T-helper 1 cell treated with Interleukin-12 subunit alpha and Interleukin-12 subunit beta and Interleukin-4 antibody, amounts not matched to agents 30 ng/mL and 1 ng/mL, for 36 hours (primary cell): Measurements from ENCODE around the gene RAPSN. TPM values are rescaled to one million over a fixed set of nuclear protein-coding genes. Genes with fewer than 3 reads are reported as not detected.

ENCODE experiments used
- intact Hi-C: fragments of 100-400 bp; cut with micrococcal nuclease; formaldehyde crosslinking; loops from one replicate; pipeline ENCODE4 v1.15.1; 2024
- total RNA-seq: library from RNA; stranded (reverse); gene quantifications from 2 replicates; pipeline ENCODE4 v1.2.3, GENCODE V29; 2022

The RAPSN gene
- total RNA-seq, 1 donor from 2014 or later: 1.4 TPM

DNA sequence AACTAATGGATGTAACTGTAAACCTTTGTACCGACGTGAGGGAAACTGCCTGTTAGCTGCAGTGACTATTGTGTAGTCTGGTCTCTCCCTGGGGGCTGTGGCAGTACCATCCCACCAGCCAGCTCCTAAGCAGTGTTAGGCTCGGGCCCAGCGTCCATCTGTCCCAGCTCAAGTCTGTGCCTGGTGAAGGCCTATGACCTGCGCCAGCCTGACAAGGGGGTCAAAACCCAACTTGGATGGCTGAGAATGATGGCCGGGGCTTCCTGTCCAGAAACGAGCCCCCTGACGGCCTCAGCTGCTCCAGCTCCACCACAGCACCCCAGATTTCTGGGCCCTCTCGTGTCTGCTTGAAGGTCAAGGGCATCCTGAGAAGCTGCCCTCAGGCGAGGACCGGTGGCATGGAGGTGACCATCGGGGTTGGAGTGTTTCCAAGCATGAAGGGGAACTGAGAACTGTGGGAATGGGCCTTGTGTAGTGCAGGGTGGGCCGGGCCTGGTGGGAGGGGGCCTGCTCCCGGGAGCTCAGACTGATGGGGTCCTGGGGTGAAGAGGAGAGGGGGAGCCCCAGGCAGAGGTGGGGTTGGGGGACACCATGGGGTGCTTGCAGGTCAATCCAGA is 56.3 kb downstream of the RAPSN start:
- intact Hi-C loops: no loop called here

DNA sequence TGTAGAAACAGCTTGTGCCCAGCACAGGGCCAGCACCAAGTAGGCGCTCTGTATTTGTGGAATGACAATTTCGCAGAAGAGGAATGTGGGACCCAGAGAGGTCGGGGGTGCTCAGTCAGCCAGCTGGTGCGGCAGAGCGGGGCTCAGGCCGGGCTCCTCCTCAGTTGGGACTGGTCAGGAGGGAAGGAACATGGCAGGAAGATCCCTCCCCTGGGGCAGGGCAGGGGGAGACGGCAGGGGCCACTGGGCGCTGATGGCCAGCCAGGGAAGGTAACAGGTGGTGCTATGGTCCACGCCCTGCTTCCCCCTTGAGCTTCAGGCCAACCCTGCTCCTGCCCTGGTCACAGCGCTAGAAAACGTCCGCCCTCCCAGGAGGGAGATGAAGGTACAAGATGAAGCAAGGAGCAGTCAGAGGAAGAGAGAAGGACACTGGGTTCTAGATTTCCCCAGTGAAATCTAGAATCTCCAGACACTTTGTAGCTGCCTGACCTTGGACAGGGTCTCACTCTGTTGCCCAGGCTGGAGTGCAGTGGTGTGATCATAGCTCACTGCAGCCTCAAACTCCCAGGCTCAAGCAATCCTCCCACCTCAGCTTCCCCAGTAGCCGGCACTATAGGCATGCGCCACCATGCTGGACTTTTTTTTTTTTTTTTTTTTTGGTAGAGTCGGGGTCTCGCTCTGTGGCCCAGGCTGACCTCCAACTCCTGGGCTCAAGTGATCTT is 57.1 kb downstream of the RAPSN start:
- intact Hi-C loops: no loop called here

DNA sequence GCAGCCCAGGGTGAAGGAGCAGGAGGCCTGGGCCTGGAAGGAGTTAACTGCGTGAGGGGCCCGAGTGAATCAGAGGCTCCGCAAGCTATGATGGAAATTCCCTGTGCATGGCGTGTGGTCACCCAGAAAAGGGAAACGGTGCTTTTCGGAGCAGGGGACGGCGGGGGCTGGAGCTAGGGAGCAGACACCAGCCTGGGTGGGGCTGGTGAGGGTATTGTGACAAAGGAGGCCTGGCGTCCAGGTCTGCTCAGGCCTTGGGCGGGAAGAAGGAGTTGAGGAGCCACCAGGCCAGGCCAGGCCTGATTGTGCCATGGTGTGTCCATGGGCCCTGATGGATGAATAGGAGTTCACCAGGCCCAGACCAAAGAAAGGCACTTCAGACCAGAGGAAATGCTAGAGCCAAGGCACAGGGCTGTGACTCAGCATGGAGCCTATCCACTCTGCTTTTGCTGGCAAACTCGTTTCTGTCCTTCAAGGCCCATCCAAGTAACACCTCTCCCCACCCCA is 57.8 kb downstream of the RAPSN start:
- intact Hi-C loops: no loop called here

DNA sequence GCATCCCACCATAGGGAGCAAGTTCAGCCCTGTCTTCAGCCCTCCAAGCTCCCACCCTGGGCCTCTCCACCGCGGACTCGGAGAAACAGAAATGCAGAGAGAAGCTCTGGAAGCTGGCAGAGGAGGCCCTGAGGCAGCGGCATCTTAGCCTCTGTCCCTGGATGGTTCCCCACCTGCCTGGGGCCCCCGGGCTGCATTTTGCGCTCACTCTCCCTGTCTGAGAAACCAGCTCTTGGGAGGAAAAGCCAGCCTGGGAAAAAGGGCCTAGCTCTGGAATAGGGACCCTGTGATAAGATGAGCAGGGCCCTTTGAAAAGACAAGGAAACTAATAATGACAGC is 58.5 kb downstream of the RAPSN start:
- intact Hi-C loops: no loop called here

DNA sequence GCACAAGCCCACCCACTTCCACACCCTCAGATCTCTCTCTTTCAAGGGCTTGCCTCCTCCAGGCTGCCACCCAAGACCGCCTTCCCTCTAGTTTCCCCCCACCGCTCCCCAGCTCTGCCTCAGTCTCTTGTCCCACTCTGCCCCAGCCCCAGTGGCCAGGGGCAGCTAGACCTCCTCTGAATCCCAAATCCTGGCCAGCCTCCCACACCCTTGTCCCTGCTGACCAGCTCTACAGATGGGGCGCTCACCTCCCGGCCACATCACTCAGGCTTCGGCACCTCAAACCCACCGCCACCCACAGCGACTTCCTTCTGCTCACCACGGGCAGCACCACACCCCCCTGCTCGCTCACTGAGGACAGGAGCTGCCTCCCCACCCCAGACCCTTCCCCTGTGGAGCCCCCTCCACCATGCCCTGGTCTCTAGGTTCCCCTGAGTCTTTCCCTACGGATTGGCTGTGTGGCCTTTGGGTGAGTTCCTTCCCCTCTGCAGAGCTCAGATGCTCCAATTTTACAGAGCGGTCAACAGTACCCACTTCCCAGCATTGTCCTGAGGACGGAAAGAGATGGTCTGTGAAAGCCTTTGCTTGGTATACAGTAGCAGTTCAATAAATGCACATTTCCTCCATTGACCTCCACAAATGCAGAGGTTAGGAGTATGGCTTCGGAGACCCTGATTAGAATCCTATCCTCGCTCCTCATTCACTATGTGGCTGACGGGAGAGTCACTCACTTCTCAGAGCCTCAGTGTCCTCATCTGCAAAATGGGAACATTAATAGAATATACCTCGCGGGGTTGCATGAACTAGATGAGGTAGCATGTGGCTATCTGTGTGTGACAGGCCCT is 59.1 kb downstream of the RAPSN start:
- intact Hi-C loops: no loop called here

DNA sequence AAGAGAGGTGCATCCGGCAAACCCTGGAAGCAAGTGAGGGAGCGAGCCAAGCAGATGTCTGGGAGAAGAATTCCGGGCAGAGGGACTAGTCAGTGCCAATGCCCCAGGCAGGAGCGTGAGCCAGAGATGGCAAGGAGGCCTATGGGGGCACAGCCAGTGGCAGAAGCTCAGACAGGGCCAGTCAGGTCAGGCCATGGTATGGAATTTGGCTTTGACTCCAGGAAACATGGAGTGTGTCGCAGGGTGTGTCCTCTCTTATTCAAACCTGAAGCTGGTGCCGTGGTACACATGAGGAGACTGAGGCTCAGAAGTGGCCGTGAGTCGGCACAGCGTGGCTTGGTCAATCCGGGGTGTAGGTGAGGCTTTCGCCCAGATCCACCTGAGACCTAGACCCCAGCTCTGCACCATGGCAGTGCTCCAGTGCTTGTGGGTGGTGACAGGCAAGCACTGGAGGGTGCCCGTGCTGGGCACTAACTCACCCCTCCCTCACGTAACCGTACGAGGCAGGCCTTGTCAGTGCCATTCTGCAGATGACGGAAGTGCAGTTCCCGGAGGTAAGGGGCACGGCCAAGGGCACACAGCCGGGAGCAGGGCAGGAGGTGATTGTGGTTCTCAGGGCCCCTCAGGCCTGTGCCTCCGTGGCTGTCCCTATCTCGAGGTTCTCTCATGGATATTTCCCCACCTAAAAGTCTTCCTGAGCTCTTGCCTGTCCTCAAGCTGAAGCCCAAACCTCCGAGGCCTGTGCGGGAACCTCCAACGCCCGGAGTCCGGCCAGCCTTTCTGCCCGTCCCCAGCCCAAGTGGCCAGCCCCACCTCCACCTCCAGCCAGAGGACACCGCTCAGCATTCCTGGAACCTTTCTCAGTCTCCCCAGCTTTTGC is 60.0 kb downstream of the RAPSN start:
- intact Hi-C loops: no loop called here

DNA sequence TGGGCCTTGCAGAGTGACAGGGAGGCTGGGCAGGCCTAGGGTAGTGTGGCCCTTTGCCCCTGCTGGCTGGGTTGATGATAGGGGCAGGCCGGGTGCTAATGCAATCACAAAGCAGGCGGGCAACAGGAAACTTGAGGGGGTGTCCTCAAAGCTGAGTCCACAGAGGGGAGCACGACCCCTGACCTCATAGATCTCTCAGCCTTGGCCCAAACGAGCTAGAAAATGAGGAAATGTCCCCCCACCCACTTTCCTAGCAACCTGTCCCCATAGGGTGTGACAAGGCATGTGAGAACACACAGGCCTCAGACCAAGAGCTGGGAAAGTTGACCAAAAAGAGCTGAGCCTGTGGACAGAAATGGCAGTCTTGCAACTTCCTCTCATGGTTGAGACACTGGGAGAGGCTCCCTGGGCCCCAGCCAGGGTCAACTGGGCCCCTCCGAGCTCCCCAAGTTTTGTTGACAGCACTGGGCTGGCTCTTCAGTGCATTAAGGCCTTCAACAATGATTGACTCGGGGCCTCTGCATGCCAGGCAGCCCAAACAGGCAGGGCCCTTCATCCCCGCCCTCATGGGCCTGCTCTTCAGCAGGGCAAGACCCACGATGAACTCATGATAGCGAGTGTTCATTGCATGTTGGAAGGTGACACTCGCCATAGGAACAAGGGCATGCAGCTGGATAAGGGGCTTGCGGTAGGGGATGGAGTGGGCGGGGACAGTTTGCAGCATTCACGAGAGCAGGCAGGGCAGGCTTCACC is 60.8 kb downstream of the RAPSN start:
- intact Hi-C loops: no loop called here

Other genes with a start within 250 kb of the RAPSN start
- 107 and 121 TPM in 2 replicates for gene DDB2, start 234.2 kb downstream of the RAPSN start, total RNA-seq
- 41.7 and 45.3 TPM in 2 replicates for gene ACP2, start 200.3 kb downstream of the RAPSN start, total RNA-seq
- gene NR1H3, start 191.1 kb downstream of the RAPSN start, total RNA-seq: 7.5 and 9.0 TPM in 2 replicates
- 82.5 and 88.1 TPM in 2 replicates for gene MADD, start 179.0 kb downstream of the RAPSN start, total RNA-seq
- gene MYBPC3, start 96.4 kb downstream of the RAPSN start, total RNA-seq: not detected in 2 replicates
- 0.15 TPM in 1 of 2 replicates, not detected in the other for gene SPI1, start 70.6 kb downstream of the RAPSN start, total RNA-seq
- 26.3 and 31.0 TPM in 2 replicates for gene SLC39A13, start 40.5 kb downstream of the RAPSN start, total RNA-seq
- gene PSMC3, start 22.7 kb downstream of the RAPSN start, total RNA-seq: 159 and 168 TPM in 2 replicates
- gene CELF1, start 104.0 kb upstream of the RAPSN start, total RNA-seq: 116 and 125 TPM in 2 replicates
- 38.0 and 41.5 TPM in 2 replicates for gene PTPMT1, start 116.5 kb upstream of the RAPSN start, total RNA-seq
- 21.2 and 21.3 TPM in 2 replicates for gene KBTBD4, start 129.8 kb upstream of the RAPSN start, total RNA-seq
- gene NDUFS3, start 129.9 kb upstream of the RAPSN start, total RNA-seq: 106 and 114 TPM in 2 replicates
- 0.15 TPM in 1 of 2 replicates, not detected in the other for gene FAM180B, start 137.5 kb upstream of the RAPSN start, total RNA-seq
- gene C1QTNF4, start 145.3 kb upstream of the RAPSN start, total RNA-seq: 0.49 and 0.68 TPM in 2 replicates
- 81.3 and 86.0 TPM in 2 replicates for gene MTCH2, start 193.4 kb upstream of the RAPSN start, total RNA-seq